IPS-NIHi7 (cell line): ENCODE measurements around the gene CGB3.
A peak's percentile ranks its signal among the peaks of the same experiment; 100 is the strongest.
"Not testable (repeated sequence)": the region's sequence is repeated elsewhere in the genome, so short reads cannot be mapped to it uniquely, and the experiment has no call there.

ENCODE experiments used
- DNase-seq: peaks from one replicate; pipeline ENCODE4 v3.0.0; 2012; ENCODE audit warnings: mixed read lengths; ENCODE audit errors: extremely low spot score

Gene CGB3

DNA sequence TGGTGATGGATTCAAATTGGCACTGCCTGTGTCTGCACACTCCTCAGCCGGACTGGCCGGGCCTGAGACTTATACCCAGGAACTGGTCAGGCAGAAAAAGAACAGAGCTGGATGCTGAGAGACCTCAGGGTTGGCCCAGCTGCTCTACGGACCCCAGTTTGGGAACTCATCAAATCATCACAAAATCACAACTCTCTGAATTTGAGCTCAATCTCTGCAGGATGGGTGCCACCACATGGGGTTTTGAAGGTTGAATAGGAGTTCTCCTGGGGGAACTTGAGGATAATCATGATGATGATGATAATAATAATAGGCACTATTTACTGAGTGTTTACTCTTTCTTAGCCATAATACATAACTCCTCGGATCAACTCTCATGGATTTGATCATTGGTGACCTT is 18.5 kb upstream of the CGB3 start:
- not testable (repeated sequence) for DNase-seq

DNA sequence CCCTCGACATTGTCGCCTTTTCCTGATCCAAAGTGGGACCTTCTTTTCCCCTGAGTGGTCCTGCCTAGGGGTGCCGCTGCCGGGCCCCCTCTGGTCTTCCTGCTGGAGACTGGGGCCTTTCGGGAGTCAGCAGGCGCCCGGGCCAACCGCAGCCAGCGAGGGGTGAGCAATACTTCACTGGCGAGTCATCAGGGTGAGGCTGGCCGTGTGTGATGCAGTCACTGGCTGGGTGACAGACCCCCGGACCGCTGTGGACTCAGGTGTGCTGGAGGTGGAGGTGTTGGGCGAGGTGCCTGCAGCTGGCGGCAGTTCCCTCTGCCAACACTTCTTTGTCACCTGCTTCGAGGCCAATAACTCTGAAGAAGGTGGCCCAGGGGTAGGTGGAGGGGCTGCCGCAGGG is 18.0 kb upstream of the CGB3 start:
- no peak for DNase-seq

DNA sequence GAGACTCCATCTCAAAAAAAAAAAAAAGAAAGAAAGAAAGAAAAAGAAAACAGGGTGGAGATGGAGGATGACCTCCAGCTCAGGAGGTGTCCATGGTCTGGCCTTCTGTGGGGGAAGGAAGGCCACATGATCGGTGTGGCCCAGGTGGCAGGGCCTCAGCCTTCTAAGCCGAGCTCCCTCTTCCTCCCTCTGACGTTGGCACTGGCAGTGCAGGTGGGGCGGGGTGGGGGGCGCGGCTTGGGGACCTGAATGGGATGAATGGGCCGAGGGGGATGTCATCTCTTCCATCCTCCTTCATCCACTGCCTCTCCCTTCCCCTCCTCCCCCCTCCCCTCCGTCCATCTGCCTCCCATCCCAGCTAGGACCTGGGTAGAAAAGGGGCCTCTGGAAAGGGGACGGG is 15.6 kb upstream of the CGB3 start:
- DNase-seq: not testable (repeated sequence)

DNA sequence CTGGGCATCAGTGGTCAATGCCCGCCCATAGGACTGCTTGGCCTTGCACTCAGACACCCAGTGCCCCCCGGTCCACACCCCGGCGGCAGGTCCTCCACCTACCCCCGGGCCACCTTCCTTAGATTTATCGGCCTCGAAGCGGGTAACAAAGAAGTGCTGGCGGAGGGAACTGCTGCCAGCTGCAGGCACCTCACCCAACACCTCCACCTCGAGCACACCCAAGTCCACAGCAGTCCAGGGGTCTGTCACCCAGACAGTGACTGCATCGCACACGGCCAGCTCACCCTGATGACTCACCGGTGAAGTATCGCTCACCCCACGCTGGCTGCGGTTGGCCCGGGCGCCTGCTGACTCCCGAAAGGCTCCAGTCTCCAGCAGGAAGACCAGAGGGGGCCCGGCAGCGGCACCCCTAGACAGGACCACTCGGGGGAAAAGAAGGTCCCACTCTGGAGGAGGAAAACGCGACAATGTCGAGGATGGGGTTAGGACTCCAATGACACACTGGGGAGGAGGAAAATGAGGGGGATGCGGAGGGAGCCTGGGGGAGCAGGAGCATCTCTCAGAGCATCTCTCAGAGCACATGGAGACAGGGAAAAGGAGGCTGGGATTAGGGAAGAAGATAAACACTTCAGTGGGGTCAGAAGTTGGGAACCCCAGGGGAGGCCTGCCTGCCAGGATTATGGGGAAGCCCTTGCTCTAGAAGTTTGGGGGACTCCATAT is 14.6 kb upstream of the CGB3 start:
- DNase-seq: not testable (repeated sequence)

DNA sequence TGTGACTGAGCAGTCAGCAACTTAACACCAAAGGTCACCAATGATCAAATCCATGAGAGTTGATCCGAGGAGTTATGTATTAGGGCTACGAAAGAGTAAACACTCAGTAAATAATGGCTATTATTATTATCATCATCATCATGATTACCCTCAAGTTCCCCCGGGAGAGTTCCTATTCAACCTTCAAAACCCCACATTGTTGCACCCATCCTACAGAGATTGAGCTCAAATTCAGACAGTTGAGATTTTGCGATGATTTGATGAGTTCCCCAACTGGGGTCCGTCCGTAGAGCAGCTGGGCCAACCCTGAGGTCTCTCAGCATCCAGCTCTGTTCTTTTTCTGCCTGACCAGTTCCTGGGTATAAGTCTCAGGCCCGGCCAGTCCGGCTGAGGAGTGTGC is 14.0 kb upstream of the CGB3 start:
- DNase-seq: not testable (repeated sequence)

DNA sequence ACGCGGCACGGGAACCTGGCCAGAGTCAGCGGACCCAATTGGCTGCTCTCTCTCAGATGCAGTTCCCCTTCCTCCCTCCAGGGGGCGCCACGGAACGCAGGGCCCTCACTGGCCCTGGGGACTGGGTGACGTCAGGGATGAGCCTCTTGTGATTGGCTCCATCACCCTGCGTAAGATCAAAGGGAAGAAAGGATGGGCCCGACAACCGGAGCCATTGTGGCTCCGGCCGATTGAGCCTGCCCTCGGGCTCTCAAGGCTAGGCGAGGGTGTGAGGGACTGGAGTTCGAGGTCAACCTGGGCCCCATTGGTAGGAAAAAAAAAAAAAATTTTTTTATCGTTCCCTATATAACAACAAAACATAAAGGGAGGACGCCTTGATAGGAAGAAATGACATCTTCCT is 12.7 kb upstream of the CGB3 start, which contains the start of gene CGB1:
Gene CGB1 (minus strand): TSS at position 81 of the 400 bp plus-strand sequence. CDS start 184 bp downstream, outside the sequence.
- peak; percentile 54 for DNase-seq

DNA sequence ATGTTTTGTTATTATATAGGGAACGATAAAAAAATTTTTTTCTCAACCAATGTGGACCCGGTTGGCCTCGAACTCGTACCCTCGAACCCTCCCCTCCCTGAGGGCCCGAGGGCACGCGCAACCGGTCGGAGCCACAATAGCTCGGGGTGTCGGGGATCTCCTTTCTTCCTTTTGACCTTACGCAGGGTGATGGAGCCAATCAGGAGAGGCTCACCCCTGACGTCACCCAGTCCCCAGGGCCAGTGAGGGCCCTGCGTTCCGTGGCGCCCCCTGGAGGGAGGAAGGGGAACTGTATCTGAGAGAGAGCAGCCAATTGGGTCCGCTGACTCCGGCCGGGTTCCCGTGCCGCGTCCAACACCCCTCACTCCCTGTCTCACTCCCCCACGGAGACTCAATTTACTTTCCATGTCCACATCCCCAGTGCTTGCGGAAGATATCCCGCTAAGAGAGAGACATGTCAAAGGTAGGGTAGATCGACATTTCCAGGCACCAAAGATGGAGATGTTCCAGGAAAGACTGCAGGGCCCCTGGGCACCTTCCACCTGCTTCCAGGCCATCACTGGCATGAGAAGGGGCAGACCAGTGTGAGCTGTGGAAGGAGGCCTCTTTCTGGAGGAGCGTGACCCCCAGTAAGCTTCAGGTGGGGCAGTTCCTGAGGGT is 7.6 kb upstream of the CGB3 start, which contains the start of gene CGB2:
Gene CGB2 (plus strand): TSS at position 249 of the 660 bp plus-strand sequence. CDS start 206 bp downstream, at position 455.
- peak; percentile 74 for DNase-seq

DNA sequence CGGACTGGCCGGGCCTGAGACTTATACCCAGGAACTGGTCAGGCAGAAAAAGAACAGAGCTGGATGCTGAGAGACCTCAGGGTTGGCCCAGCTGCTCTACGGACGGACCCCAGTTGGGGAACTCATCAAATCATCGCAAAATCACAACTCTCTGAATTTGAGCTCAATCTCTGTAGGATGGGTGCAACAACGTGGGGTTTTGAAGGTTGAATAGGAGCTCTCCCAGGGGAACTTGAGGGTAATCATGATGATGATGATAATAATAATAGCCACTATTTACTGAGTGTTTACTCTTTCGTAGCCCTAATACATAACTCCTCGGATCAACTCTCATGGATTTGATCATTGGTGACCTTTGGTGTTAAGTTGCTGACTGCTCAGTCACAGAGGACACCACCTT is 6.2 kb upstream of the CGB3 start:
- DNase-seq: not testable (repeated sequence)

DNA sequence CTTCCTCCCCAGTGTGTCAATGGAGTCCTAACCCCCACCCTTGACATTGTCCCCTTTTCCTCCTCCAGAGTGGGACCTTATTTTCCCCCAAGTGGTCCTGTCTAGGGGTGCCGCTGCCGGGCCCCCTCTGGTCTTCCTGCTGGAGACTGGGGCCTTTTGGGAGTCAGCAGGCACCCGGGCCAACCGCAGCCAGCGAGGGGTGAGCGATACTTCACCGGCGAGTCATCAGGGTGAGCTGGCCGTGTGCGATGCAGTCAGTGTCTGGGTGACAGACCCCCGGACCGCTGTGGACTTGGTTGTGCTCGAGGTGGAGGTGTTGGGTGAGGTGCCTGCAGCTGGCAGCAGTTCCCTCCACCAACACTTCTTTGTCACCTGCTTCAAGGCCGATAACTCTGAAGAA is 5.6 kb upstream of the CGB3 start:
- DNase-seq: not testable (repeated sequence)

DNA sequence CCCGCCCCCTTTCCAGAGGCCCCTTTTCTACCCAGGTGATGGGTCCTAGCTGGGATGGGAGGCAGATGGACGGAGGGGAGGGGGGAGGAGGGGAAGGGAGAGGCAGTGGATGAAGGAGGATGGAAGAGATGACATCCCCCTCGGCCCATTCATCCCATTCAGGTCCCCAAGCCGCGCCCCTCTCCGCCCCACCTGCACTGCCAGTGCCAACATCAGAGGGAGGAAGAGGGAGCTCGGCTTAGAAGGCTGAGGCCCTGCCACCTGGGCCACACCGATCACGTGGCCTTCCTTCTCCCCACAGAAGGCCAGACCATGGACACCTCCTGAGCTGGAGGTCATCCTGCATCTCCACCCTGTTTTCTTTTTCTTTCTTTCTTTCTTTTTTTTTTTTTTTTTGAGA is 4.6 kb upstream of the CGB3 start:
- not testable (repeated sequence) for DNase-seq

DNA sequence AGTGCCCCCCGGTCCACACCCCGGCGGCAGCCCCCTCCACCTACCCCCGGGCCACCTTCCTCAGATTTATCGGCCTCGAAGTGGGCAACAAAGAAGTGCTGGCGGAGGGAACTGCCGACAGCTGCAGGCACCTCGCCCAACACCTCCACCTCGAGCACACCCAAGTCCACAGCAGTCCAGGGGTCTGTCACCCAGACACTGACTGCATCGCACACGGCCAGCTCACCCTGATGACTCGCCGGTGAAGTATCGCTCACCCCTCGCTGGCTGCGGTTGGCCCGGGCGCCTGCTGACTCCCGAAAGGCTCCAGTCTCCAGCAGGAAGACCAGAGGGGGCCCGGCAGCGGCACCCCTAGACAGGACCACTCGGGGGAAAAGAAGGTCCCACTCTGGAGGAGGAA is 1.5 kb upstream of the CGB3 start:
- DNase-seq: not testable (repeated sequence)

DNA sequence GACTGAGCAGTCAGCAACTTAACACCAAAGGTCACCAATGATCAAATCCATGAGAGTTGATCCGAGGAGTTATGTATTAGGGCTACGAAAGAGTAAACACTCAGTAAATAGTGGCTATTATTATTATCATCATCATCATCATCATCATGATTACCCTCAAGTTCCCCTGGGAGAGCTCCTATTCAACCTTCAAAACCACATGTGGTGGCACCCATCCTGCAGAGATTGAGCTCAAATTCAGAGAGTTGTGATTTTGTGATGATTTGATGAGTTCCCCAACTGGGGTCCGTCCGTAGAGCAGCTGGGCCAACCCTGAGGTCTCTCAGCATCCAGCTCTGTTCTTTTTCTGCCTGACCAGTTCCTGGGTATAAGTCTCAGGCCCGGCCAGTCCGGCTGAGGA is 955 bp upstream of the CGB3 start:
- DNase-seq: not testable (repeated sequence)

DNA sequence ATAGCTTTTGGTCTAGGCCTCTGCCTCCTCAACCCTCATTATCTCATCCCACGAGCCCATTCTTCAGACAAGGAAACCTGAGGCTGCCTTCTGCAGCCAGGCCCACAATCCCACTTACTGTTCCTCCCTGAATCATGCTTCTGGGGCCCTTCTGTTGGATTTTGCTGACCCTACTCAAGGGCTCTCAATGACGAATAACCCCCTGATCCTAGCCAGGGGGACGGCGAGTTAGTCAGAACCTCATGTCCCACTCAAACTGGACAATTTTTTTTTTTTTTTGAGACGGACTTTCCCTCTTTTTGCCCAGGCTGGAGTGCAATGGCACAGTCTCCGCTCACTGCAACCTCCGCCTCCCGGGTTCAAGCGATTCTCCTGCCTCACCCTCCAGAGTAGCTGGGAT is 2.0 kb downstream of the CGB3 start:
- no peak for DNase-seq

DNA sequence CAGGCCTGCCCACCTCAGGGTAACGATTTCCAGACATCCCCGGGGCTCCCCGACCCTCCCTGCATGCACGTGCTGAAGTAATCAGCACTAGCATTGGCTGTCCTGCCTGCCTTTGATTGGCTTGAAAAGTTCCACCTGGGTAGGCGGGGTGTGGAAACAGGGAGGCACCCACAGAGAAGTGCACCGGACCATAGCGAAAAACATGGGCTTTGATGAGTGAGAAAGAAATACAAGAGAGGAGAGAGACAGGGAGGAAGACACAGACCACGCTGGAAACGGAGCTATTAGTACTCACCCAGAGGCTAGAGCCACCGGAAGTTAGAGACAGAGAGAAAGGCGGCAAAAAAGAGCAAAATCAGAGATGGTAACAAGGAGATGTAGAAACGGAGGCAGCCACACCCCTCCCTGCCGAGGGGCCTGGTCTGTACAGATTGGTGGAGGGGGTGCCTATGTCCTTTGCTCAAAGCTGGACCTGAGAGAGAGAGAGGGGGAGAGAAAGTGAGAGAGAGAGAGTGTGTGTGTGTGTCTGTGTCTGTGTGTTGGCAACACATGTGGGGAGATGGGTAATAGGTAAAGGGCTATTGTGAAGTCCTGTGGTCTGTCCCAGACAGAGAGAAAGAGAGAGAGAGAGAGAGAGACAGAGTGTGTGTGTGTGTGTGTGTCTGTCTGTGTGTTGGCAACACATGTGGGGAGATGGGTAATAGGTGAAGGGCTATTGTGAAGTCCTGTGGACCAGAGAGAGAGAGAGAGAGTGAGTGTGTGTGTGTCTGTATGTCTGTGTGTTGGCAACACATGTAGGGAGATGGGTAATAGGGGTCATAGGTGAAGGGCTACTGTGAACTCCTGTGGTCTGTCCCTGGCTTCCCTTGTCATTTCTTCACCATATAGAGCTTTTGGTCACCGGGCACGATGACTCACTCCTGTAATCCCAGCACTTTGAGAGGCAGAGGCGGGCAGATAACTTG is 2.9 kb downstream of the CGB3 start:
- no peak for DNase-seq

DNA sequence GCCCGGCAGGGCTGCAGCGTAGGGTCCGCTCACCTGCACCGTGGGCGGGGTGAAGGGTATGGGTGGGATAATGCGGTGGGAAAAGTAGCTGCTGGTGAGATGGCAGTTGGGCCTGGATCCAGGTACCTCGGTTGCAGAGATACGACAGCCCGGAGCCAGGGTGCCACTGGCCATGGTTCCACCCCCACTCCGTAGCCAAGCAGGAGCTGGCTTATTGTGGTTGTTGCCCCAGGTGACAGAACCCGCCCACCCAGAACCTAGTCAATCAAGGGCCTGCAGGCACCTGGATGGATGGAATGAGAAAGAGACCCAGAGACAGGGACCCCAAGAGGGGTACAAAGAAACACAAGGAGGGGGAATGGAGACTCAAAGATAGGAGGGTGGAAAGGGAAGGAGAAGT is 3.8 kb downstream of the CGB3 start:
- DNase-seq: peak; percentile 41

DNA sequence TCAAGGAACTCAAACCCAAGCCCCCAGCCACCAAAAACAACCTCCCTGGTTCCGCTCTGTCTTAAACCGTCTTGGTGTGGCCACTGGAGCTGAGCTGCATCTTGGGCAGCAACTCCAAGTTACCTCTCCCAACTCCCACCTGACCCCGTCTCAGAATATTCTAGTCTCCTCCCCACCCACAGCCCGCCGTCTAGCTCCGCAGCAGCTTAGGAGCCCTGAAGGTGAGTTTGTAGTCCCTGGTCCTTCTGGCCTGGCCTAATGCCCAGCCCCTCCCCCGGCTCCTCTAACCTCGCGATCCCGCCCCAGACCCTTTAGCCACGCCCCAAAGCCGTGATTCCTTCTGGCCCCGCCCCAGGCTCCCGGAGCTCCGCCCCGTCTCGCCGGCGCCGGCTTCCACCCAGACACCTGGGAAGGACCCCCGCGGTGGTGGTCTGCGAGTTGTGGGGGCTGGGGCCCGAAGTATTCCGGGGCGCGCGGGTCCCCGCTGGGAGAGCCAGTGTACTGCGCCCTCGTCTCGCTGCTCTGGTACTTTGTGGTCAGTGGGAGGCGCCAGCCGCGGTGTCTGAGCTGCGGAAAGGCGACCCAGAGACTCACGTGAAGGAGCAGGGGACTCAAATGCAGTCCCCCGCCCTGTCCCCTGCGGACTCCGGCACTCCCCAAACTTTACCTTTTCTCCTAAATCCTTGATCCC is 4.7 kb downstream of the CGB3 start:
- DNase-seq: peak; percentile 79

DNA sequence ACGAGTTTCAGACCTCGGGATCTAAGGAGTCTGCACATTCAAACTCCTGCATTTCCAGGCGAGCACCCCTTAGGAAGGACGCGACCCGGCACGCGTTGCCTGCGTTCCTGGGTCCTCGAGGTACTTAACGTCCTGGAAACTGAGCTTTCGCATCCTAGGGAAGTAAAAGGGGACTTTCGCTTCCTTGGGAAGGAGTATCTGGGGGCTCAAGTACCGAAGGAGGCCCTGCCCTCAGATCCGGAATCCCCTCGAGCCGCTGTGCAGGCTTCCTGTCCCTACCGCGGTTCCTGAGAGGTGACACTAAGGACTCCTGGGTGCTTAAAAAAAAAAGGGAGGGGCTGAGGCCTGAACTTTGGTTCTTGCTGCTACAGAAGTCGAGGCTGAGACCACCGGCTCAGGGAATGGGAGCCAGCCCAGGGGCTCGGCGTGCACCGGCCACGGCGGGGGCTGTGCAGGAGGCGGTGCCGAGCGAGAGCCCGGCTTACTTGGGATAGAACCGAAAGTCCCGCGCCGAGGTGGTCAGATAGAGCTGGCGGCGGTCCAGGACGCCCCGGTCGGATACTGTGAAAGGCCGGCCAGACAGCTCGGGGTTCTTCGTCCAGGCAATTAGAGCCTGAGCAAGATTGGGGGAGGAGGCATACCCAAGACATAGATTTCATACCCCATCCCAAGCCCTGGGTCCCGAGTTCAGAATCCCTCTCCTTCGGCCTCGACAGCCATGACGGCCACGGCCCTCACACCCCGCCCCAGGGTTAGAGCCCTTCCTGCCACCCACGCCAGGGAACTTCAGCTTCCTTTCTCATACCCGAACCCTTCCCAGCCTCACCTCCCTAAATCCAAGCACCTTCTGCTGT is 5.5 kb downstream of the CGB3 start:
- not testable (repeated sequence) for DNase-seq

DNA sequence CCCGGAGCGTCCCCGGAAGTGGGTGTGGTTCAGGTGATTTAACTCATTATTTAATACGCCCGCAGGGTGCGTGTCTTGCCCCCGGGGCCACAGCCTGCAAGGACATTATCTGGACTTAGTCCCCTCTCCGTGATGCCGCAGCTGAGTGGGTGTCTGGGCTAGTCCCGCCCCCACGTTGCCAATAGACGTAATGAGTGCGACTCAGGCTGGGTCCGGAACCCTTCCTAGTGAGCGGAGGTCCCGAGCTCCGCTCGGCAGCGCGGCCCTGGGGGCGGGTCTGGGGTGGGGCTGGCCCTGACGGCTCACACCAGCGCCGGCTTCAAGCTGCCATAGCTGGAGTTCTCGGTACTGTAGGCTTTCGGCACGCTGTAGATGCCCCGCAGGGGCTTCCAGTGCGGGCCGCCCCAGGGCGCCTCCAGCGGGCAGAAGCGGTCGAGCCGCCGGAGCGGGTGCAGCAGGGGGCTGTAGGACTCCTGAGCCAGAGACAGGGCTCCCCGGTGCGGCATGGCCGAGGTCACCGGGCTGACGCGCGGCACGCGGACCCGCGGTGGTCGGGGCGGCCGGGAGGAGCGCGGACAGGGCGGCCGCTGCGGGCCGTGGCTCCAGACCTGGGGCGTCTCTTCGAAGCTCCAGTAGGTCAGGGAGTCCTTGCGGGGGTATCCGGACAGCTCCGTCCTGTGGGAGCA is 6.3 kb downstream of the CGB3 start:
- peak; percentile 85 for DNase-seq

DNA sequence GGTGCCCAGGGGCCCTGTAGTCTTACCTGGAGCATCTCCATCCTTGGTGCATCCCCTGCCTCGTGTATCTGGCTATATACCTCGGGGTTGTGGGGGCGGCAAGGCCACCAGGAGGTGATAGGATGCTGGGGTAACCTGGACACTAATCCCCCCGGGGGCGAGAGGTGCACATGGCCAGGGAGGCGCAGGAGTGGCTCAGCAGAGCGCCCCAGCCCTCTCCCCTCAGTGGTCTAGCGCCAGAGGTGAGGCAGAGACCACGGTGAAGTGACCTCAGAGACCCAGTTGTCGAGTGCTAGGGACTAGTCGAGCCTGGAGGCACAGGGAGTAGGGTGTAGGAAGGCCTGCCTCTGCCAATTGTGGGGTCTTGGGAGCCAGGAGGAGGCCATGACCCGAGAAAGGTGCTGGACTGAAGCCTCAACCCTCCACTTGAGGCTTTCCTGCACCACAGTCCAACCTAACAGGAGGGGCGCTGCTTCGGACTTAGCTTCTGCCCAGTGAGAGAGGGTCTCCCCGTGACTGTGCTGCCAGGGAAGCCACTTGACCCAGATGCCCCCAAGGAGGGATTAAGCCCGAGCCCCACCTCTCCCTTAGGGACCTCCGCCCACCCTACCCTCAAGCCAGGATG is 7.0 kb downstream of the CGB3 start, which contains the start of gene LHB:
Gene LHB (minus strand): TSS at position 51 of the 625 bp plus-strand sequence. CDS start 10 bp downstream, at position 41.
- no peak for DNase-seq
